DMS 273 (cell line): ENCODE results near the gene CYP4B1.

Source experiments
- DNase-seq: peaks from one replicate; lab custom pipeline; 2025; ENCODE audit not compliant: unreplicated experiment; lab: John Stamatoyannopoulos, UW

Gene CYP4B1

DNA sequence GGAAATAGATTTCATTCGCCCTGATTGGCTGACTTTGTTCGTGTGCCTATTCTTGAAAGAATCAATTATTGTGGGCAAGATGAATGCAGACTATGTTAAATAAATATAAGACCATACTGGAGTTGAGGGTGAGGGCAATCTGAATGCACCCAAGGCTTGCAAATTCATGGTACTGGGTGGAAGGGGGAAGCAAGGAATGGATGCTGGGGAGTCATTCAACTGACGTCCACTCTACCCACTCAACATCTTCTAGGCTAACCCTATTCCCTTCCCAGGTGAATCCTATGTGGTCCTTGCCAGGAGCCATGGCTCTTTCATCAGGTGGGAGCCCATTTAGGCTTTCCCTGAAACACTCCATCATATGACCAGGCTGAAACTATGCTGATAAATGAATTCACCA, 5.7 kb upstream of the CYP4B1 start:
- DNase-seq = no peak

DNA sequence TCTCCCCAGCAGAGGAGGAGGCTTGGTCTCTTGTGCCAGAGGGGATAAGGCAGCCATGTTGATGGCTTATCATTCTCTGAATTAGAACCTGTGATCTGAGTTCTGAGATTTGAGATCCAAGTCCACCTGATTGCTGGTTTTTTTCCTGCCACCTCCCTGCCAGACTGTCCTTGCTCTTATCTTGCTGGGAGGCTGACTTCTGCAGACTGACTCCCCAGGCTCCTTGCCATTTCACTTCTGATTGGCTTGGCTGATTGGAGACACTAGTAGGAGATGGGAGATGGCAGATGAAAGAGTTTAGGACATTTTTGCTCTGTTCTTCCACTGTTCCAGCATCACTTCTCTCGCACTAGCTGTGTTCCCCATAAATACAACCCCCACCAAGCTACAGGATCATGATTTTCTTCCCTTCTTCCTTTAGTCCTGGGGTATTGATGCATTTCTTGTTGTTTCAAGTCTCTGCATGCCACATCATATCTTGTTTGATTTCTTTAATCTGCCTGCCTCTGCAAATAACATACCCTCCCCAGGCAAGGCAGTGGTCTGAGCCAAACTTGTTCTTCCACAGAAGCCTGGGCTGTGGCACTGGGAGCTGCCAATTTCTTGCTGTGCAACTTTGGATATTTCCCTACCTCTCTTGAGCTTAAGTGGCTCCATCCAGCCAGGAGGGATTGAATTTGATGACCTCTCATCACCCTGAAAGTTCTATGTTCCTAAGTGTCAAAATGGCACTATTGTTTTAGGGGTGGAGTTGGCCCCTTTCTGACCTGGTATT, 963 bp upstream of the CYP4B1 start:
- DNase-seq = no peak

DNA sequence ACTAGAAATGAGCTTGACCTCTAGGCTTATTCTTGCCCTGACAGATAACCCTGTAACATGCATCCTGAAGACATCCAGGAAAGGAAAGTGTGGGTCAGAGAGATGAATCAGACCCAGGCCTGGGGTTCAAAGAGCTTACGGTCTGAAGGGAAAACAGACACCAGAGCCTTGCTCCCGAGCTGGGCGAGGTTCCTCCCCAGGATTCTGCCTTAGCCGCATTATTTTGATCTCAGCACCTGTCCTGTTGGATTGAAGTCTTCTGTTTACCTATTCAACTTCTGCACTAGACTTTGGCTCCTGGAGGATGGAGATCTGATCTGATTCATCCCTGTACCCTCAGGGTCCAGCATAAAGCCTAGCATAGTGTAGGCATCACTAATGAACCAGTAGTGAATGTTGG, 1.9 kb downstream of the CYP4B1 start:
- DNase-seq = no peak

DNA sequence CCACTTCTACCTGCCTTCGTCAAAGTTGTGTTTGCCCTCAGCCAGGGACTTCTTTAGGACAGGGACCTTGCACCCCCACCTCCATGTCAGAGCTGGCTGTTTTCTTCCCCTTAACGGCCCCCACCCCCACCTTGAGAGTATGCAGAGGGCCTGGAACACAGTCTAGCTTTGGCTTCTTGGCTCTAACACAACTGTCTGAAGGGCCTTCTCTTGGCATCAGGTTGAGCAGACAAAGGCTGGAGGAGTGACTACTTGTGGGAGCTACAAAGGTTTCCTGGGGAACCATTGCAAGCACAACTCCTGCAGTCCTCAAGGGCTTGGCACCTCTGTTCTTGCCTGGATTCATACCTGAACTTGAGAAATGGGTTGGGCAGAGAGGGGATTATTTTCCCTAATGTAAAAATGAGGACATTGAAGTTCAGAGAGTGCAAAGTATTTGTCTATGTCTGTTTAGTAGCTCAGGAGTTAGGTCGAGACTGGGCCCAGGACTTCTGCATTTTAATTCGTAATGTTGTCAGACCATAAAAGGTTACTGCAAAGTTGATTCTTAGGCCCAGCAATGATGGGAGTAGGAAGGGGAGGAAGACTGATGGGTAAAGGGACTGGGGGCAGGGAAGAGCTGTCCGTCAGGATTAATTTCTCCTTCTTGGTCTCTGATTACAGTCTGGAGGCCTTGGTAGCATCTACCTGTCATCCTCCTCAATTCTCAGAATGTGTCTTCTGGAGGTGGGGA, 2.6 kb downstream of the CYP4B1 start:
- DNase-seq = no peak

DNA sequence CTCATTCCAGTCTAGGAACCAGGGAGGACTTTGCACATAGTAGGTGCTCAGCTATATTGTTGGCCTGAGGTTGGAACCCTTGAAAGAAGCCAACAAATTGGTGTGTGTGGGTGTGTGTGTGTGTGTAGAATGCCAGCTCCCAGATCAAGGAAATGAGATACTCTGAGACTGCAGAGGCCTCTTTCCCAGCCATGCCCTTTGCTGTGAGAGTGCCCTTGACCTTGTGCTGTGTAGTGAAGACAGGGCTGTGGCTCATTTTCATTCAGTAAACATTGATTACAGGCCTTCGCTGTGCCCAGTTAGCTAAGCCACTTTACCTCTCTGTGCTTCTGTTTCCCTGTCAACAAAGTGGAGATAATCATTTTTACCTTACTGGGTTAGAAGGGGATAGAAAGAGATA, 3.2 kb downstream of the CYP4B1 start:
- DNase-seq = no peak

DNA sequence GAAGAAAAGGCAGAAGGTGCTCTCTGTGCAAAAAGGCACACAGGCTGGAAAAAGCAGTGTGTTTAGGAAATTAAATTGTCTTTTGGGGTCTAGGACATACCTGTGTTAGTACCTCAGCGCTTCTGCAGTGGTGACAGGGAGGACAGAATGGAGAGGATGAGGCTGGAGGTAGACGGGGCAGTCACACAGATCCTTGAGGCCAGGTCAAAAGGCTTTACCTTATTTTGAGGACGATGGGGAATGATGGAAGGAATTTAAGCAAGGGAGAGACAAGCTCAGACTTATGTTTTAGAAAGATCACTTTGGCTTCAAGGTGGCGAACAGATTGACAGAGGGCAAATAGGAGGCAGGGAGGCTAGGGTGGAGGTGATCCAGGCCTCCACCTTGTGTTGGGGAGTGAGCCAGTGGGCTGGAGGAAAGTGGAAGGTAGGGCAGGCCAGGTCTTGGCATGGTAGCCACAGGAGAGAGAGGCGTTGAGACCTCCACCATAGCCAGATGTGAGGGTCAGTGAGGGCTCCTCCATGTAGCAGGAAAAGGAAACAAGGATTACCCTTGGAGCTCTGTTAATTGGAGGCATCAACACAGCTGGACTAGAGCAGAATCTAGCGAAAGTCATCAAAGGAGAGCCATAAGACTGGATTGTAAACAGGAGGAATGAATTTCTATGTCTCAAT, 4.2 kb downstream of the CYP4B1 start:
- no peak for DNase-seq

DNA sequence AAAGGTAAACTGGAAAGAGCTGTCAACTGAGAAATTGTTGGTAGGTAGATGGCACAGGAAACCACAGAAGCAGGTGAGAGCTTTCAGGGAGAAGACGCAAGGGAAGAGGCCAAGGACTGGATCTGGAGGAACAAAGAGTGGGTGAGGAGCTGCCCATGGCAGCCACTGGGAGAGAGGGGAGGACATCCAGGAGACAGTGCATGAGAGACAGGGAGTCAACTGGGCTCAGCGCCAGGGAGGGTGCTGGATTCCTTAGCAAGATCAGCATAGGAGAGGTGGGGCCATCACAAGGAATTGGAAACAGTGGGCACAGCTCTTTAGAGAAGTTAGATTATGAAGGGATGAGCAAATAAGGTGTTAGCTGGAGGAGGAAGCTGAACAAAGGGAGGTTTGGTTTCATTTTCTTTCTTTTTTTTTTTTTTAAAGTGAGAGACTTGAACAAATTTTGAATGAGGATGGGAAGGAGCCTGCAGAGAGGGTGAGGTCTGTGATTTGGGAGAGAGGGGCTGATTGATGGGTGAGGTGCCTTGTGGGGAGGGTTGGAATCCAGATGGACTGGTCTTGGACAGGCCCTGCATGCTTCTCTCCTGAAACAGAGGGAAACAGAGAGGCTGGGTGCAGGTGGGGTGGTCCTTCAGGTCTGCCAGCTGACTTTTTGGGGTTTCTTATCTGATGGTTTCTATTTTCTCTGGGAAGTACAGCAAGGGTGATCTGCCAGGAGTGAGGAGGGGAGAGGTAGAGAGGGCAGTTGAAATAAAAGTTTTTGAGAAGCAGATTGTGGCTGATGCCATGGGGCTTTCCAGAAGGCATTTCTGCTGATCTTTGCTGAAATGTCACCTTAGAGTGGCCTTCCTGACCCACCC, 5.4 kb downstream of the CYP4B1 start:
- no peak for DNase-seq

DNA sequence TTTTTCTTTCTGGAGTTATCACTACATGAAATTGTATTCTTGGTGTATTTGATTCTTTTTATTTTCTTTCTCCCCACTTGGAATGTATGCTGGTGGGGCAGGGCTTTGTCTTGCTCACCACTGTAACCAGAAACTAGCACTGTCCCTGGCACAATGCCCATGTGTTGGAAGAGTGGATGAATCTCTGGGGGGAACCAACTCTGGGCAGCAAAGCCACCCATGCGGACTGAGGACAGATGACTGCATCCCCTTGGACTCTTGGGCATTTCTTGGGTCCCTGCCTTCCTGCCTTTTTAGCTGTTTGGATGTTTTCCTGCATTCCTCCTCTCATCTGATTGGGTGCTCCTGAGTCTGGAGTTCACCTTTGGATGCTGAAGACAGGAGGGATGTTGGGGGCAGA, 6.1 kb downstream of the CYP4B1 start:
- DNase-seq = no peak

DNA sequence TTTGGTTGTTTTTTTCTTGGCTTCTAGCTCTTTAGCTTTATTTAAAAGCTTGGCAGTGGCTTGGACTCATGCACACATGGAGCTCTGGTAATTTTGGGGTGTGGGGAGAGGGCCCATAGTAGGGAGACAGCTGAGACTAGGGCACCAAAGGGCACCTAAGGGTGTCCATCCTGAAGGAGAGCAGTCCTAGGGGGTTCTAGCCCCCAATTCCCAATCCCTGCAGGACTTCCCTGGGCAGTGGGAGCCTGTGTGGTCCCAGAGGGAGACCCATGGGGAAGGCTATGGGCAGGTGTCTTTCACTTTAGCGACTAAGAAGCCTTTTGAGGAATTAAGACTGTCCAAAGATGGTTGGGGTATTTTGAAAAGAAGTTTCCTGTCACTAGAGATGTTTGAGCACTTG, 6.9 kb downstream of the CYP4B1 start:
- DNase-seq = no peak

DNA sequence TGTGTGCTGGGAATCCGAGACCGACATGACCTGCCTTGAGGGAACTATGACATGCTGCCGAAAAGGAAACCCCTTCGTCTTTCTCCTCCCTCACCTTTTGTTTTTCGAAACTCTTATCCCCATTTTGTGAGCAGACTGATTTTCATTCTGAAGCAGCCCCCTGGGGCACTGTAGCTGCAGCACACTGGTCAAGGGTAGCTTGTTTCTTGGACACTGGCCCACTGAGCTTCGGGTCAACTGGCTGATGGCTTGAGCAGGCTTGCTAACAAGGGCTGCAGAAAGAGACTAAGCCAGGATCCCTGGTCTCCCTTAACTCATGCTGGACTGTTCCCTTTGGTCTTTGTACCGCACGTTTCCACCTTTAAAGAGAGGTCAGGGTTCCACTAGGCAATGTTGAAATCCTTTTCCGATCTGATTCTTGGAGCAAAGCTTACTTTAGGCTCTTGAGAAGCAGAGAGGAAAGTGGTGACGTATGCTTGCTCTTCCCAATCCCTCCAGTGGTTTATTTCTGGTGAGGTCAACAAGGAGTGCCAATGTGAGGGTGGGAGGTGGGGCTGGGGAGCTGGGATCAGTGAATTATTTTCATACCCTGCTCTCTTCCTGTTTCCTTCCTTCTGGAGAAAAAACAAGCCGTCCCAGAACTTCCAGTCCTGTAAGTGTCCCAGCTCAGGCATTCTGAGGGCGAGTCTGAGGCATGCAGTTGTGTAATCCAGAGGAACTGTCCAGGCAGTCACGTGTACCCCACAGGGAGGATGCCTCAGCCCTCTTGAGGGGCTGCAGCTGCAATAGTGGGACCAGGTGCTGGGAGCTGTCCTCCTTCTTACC, 7.6 kb downstream of the CYP4B1 start:
- DNase-seq = no peak

DNA sequence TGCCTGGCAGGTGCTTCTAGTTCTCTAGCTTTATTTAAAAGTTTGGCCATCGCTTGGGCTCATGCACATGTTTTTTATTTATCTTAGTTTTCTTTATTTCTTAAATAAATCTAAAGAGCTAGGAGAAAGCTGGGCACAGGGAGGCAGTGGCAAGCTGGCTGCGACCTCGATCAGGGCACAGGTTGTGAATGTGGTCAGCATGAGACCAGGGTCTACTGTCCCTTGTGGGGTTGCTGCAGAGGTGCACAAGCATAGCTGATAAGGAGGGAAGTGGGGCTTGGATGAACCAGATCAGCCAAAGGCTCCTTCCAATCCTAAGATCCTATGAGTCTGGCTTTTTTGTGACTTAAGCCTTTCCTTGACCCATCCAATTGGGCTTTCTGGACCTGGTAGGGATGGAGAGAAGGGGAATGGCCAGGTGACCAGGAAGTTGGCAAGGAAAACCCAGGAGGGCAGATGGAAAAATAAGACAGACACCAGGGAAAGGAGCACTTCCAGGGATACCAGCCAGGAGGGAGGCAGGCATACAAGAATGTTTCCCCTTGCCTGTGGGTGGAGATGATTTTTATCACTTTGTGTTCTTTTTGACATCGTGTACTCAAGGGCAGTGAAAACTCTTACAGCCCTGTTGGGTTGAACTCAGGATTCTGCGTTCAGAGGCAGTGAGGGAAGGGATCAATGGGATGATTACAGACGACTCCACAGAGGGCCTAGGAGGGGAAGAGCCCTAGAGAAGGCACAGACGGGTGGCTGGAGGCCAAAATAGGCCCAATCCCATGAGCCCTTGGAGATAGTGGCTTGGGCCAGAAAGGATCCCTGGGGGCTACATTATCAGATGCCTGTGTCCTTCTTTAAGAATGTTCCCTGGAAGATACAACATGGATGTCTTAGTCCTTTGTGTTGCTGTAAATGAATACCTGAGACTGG, 8.5 kb downstream of the CYP4B1 start:
- no peak for DNase-seq

DNA sequence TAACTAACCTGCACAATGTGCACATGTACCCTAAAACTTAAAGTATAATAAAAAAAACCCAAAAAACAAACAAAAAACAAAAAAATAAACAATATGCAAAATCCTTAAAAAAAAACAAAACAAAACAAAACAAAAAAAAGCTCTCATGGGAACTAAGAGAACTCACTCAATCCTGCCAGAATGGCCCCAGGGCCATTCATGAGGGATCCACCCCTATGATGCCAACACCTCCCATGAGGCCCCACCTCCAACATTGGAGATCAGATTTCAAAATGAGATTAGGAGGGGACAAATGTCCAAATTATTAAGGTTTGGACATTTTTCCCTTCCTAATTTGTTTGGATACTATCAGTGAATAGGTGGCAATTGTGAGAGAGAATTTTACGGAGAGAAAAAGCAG, 10.2 kb downstream of the CYP4B1 start:
- DNase-seq = no peak

DNA sequence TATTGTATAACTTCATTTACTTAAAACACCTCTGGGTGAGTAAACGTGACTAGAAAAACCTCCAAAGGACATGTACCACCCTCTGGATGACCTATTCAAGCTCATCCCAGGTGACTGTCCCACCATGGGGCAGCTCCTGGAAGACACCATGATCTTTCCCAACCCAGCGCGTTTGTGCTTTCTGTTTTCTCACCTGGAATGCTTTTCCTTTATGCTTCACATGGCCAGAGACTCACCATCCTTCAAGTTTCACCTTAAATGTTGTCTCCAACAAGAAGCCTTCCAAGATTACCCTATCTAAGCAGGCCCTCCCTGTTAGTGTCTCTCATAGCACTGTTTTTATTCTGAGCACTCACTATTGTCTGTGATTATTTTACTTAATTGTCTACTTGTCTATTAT, 11.1 kb downstream of the CYP4B1 start:
- DNase-seq = no peak

DNA sequence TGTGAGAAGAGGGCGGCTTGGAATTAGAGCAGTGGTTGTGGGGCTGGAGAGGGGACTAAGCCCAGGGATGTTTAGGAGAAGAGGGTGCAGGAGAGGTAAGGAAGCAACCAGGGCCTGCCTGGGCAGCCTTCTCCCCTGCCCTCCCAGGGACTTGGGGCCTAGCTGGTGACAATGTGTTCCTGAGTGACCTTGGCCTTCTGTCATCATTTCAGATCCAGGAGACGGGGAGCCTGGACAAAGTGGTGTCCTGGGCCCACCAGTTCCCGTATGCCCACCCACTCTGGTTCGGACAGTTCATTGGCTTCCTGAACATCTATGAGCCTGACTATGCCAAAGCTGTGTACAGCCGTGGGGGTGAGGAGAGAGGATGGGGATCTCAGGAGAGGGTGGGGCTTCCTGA, 11.8 kb downstream of the CYP4B1 start:
- DNase-seq = no peak

DNA sequence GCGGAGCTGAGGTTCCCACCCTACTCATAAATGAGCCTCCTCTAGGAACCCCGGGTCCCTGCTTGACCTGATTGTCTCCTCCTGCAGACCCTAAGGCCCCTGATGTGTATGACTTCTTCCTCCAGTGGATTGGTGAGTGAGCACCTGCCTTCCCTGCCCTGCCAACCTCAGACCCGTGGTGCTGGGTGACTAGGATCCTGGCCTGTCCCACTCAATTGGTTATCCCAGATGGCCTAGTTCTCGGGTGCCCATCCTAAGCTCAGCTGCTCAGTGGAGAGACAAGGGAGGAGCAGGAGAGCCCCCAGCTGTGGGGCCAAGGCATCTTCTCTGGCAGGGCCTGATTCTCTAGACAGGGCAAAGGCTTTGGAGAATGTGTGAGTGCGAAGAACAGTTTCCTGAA, 12.2 kb downstream of the CYP4B1 start:
- no peak for DNase-seq

DNA sequence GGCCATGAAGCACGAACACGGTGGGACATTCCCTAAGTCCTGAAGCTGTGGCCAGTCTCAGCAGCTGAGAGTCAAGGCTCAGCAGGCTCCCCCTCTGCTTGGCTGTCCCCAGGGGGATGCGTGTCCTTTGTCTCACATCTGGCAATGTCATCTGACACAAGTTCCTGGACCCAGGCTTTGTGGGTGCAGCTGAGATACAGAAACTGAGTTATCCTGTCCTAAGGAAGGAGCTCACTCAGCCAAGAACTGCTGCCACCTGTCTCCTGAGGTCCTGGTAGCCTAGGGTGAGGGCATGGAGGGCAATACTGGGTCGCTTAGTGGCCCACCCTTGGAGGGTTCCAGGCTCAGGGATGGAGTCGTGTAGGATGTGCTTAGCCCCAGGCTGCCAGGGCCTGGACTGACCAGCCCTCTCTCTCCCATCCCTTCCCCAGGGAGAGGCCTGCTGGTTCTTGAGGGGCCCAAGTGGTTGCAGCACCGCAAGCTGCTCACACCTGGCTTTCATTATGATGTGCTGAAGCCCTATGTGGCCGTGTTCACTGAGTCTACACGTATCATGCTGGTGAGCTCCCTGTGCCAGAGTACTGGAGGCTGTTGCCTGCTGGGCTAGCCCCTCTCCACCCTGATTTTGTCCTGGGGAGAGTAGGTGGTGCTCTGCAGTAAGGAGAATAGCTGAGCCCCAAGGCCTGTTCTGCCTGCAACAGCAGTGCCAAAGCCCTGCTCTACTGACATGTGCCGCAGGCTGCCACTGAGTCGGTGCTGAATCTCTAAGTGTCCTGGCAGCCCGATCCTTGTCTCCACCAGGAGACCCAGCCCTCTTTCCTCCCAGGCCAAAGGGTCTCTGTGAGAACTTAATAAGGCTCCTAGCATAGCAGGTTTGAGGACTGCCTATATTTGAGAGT, 13.5 kb downstream of the CYP4B1 start:
- DNase-seq = no peak

DNA sequence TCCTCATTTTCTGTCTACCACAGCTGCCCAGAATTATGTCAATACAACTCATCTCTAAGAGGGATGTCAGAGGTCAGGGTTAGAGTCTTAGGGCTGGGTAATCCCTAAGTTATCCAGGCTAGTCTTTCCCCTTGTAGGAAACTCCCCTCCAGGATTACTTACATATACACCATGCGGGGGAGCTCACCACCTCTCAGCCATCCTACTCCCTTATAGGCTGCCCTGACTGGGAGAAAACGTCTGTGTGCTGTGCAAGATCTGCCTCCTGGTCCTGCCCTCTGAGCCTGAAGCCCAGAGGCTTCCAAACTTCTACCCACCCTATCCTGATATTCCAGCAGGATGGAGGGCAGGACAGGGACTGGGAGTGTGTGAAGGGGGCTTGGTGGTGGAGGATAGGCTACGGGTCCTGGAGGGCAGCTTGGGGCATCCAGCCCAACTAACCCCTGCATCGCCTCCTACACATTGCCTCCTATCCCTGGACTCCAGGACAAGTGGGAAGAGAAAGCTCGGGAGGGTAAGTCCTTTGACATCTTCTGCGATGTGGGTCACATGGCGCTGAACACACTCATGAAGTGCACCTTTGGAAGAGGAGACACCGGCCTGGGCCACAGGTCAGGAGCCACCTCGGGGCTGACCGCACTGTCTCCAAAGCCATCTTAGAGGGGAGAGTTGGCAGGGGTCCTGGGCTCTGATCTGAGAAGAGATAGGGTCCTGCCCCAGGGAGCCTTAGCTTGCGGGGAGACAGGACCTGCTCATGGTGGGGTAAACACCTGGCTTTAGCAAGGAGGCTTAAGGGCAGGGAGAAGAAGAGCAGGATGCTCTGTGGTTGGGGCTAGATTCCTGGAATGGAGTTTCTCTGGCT, 14.4 kb downstream of the CYP4B1 start:
- DNase-seq = no peak
